GM23338 (cell line): ENCODE measurements around the gene TYRO3. TPM values are rescaled to one million over a fixed set of nuclear protein-coding genes. Genes with fewer than 3 reads are reported as not detected.

ENCODE experiments used
- ATAC-seq: fragments of 200-7000 bp; cut with Tn5 transposase; 3 replicates; pipeline ENCODE4 v1.9.1; 2020
- DNase-seq: peaks from one replicate; pipeline ENCODE4 v3.0.0-alpha.2; 2015; ENCODE audit warnings: low spot score
- H2AFZ ChIP-seq: fragments of 200-600 bp; sonication (generic); 2 replicates; pipeline ENCODE4 v1.8.0; 2016; ENCODE audit warnings: antibody characterized with exemption, mild to moderate bottlenecking, moderate library complexity
- H3F3A ChIP-seq: fragments of 200-600 bp; sonication (generic); replicated peaks from 2 replicates; pipeline ENCODE4 v1.8.0; 2017; ENCODE audit warnings: antibody characterized with exemption, mixed run types, low read depth
- H3K27ac ChIP-seq: fragments of 200-600 bp; sonication (generic); 2 replicates; pipeline ENCODE4 v1.6.1; 2016; ENCODE audit warnings: low read depth
- H3K27me3 ChIP-seq: fragments of 200-600 bp; sonication (generic); 2 replicates; pipeline ENCODE4 v1.8.0; 2016; ENCODE audit warnings: mild to moderate bottlenecking, mixed run types, moderate library complexity; ENCODE audit not compliant: insufficient read depth
- H3K36me3 ChIP-seq: fragments of 200-600 bp; sonication (generic); 2 replicates; pipeline ENCODE4 v1.8.0; 2016; ENCODE audit warnings: mild to moderate bottlenecking; ENCODE audit not compliant: insufficient read depth
- H3K4me1 ChIP-seq: fragments of 200-600 bp; sonication (generic); 2 replicates; pipeline ENCODE4 v1.8.0; 2016; ENCODE audit warnings: mild to moderate bottlenecking, moderate library complexity; ENCODE audit not compliant: insufficient read depth
- H3K4me2 ChIP-seq: fragments of 200-600 bp; sonication (generic); 2 replicates; pipeline ENCODE4 v1.7.1; 2017; ENCODE audit warnings: mixed run types
- H3K4me3 ChIP-seq: fragments of 200-600 bp; sonication (generic); 2 replicates; pipeline ENCODE4 v1.6.1; 2016; ENCODE audit warnings: mixed run types
- H3K79me2 ChIP-seq: fragments of 200-600 bp; sonication (generic); replicated peaks from 2 replicates; pipeline ENCODE4 v1.8.0; 2017; ENCODE audit warnings: mild to moderate bottlenecking; ENCODE audit not compliant: insufficient read depth
- H3K9me2 ChIP-seq: fragments of 200-600 bp; sonication (generic); 2 replicates; pipeline ENCODE4 v1.8.0; 2017; ENCODE audit not compliant: insufficient read depth
- H4K20me1 ChIP-seq: fragments of 200-600 bp; sonication (generic); replicated peaks from 2 replicates; pipeline ENCODE4 v1.8.0; 2017; ENCODE audit warnings: mild to moderate bottlenecking; ENCODE audit not compliant: insufficient read depth
- H3K27ac Mint-ChIP-seq: 2 replicates; pipeline ENCODE4 v1.8.0; 2020; ENCODE audit warnings: inconsistent platforms, mild to moderate bottlenecking, moderate library complexity, mixed read lengths
- H3K27me3 Mint-ChIP-seq: 3 replicates; pipeline ENCODE4 v1.8.0; 2022; ENCODE audit warnings: low read depth, mild to moderate bottlenecking, moderate library complexity, mixed read lengths, inconsistent platforms; ENCODE audit not compliant: insufficient read depth, poor library complexity
- H3K36me3 Mint-ChIP-seq: 3 replicates; pipeline ENCODE4 v1.8.0; 2021; ENCODE audit warnings: low read depth, mild to moderate bottlenecking, inconsistent platforms, moderate library complexity, mixed read lengths
- H3K4me1 Mint-ChIP-seq: 3 replicates; pipeline ENCODE4 v1.8.0; 2020; ENCODE audit warnings: mild to moderate bottlenecking, inconsistent platforms, mixed read lengths
- H3K4me3 Mint-ChIP-seq: 3 replicates; pipeline ENCODE4 v1.8.0; 2021; ENCODE audit warnings: moderate library complexity, mild to moderate bottlenecking, inconsistent platforms, mixed read lengths
- H3K9me3 Mint-ChIP-seq: 3 replicates; pipeline ENCODE4 v1.8.0; 2020; ENCODE audit warnings: moderate library complexity, mild to moderate bottlenecking, inconsistent platforms, mixed read lengths
- CREB1 ChIP-seq: fragments of 250-450 bp; sonication (Bioruptor Pico); IDR thresholded peaks from 2 replicates; pipeline ENCODE4 v1.5.0; 2020; ENCODE audit warnings: low read depth, mild to moderate bottlenecking, moderate library complexity
- CTCF ChIP-seq, 2 experiments: fragments of 200-600 bp in 1 of 2; sonication (generic) in 1 of 2; conservative IDR thresholded peaks; 2 replicates each; pipeline versions ENCODE4 v1.5.1 to v1.6.1; 2016 to 2017; ENCODE audit warnings: antibody characterized with exemption in 2 of 2, low read depth in 2 of 2, mild to moderate bottlenecking in 2 of 2, moderate library complexity in 1 of 2
- EZH2 ChIP-seq: fragments of 200-600 bp; sonication (generic); IDR thresholded peaks from one replicate; pipeline ENCODE4 v1.8.0; 2017; ENCODE audit warnings: antibody characterized with exemption, mild to moderate bottlenecking, low read depth; ENCODE audit not compliant: unreplicated experiment
- EZH2phosphoT487 ChIP-seq: fragments of 200-600 bp; sonication (generic); IDR thresholded peaks from one replicate; pipeline ENCODE4 v1.8.1; 2018; ENCODE audit warnings: antibody characterized with exemption; ENCODE audit not compliant: unreplicated experiment
- JUNB ChIP-seq: IDR thresholded peaks from one replicate; pipeline ENCODE4 v1.6.1; 2016; ENCODE audit warnings: antibody characterized with exemption; ENCODE audit not compliant: unreplicated experiment
- NANOG ChIP-seq: IDR thresholded peaks from 2 replicates; pipeline ENCODE4 v1.6.1; 2016; ENCODE audit warnings: antibody characterized with exemption, borderline replicate concordance
- POLR2AphosphoS5 ChIP-seq: IDR thresholded peaks from 2 replicates; pipeline ENCODE4 v1.6.1; 2016; ENCODE audit warnings: antibody characterized with exemption, low read depth
- STAT1 ChIP-seq: IDR thresholded peaks from one replicate; pipeline ENCODE4 v1.6.1; 2016; ENCODE audit warnings: antibody characterized with exemption; ENCODE audit not compliant: unreplicated experiment
- ZNF114 ChIP-seq: fragments of 250-450 bp; sonication (Bioruptor Pico); IDR thresholded peaks from 2 replicates; pipeline ENCODE4 v1.5.0; 2020; ENCODE audit warnings: mild to moderate bottlenecking, moderate library complexity
- ZNF331 ChIP-seq: fragments of 250-450 bp; sonication (Bioruptor Pico); IDR thresholded peaks from 2 replicates; pipeline ENCODE4 v1.5.0; 2020; ENCODE audit warnings: low read depth, mild to moderate bottlenecking, moderate library complexity
- polyA plus RNA-seq: library from polyadenylated mRNA; unstranded; fragments of >200 nt; fragmentation: Nextera tagmentation; extraction: Ambion mirVana; gene quantifications from 2 replicates; pipeline ENCODE4 v1.2.1, GENCODE V29; 2016
- total RNA-seq: library from RNA; depleted of rRNA; stranded (reverse); fragments of >200 nt; shearing (Covaris generic); gene quantifications from 2 replicates; pipeline ENCODE4 v1.2.3, GENCODE V29; 2014
- TF ChIP-seq, protein P1 (sequence below): fragments of 250-450 bp; sonication (Bioruptor Pico); IDR thresholded peaks from 2 replicates; pipeline ENCODE4 v1.5.0; 2020; ENCODE audit warnings: mild to moderate bottlenecking, moderate library complexity
- TF ChIP-seq, protein P2 (sequence below): IDR thresholded peaks from one replicate; pipeline ENCODE4 v1.6.1; 2018; ENCODE audit warnings: antibody characterized with exemption; ENCODE audit not compliant: unreplicated experiment

Gene TYRO3
- total and polyA plus RNA-seq, 2 experiments from 2014 or later: 32.6 to 61.0 TPM

GRCh38 chr15:41517895-41518449 is 41.0 kb upstream of the TYRO3 start:
- H3K27ac Mint-ChIP-seq: no peak overlapping the region
- Histone ChIP-seq H3K79me2 (no peaks in the 10 kb centered on the region), H3K4me1 (no peaks in the 10 kb centered on the region), H2AFZ (no peak overlapping the region), H3K27ac (no peak overlapping the region), H3K9me2 (no peaks in the 10 kb centered on the region), H3F3A (peaks cover 11% of the 10 kb centered on the region; the same call in 1 of the 2 replicates), H3K36me3 (no peaks in the 10 kb centered on the region), H3K4me2 (no peak overlapping the region), H4K20me1 (no peaks in the 10 kb centered on the region; the same call in 1 of the 2 replicates), H3K27me3 (peaks cover 26% of the 10 kb centered on the region), H3K4me3 (no peak overlapping the region)
- peaks cover 21% of the 10 kb centered on the region for H3K27me3 Mint-ChIP-seq
- peaks cover 3% of the 10 kb centered on the region; the same call in 1 of the 3 replicates for H3K4me1 Mint-ChIP-seq
- ATAC-seq (no peak), DNase-seq (no peak)
- H3K4me3 Mint-ChIP-seq: no peak overlapping the region
- H3K9me3 Mint-ChIP-seq: no peaks in the 10 kb centered on the region
- peaks cover 23% of the 10 kb centered on the region for H3K36me3 Mint-ChIP-seq
- TF ChIP-seq CTCF (conservative IDR thresholded peaks at IDR 0.05; ENCODE audit: low read depth in 2 of 2): no peak
- TF ChIP-seq, protein P1, sequence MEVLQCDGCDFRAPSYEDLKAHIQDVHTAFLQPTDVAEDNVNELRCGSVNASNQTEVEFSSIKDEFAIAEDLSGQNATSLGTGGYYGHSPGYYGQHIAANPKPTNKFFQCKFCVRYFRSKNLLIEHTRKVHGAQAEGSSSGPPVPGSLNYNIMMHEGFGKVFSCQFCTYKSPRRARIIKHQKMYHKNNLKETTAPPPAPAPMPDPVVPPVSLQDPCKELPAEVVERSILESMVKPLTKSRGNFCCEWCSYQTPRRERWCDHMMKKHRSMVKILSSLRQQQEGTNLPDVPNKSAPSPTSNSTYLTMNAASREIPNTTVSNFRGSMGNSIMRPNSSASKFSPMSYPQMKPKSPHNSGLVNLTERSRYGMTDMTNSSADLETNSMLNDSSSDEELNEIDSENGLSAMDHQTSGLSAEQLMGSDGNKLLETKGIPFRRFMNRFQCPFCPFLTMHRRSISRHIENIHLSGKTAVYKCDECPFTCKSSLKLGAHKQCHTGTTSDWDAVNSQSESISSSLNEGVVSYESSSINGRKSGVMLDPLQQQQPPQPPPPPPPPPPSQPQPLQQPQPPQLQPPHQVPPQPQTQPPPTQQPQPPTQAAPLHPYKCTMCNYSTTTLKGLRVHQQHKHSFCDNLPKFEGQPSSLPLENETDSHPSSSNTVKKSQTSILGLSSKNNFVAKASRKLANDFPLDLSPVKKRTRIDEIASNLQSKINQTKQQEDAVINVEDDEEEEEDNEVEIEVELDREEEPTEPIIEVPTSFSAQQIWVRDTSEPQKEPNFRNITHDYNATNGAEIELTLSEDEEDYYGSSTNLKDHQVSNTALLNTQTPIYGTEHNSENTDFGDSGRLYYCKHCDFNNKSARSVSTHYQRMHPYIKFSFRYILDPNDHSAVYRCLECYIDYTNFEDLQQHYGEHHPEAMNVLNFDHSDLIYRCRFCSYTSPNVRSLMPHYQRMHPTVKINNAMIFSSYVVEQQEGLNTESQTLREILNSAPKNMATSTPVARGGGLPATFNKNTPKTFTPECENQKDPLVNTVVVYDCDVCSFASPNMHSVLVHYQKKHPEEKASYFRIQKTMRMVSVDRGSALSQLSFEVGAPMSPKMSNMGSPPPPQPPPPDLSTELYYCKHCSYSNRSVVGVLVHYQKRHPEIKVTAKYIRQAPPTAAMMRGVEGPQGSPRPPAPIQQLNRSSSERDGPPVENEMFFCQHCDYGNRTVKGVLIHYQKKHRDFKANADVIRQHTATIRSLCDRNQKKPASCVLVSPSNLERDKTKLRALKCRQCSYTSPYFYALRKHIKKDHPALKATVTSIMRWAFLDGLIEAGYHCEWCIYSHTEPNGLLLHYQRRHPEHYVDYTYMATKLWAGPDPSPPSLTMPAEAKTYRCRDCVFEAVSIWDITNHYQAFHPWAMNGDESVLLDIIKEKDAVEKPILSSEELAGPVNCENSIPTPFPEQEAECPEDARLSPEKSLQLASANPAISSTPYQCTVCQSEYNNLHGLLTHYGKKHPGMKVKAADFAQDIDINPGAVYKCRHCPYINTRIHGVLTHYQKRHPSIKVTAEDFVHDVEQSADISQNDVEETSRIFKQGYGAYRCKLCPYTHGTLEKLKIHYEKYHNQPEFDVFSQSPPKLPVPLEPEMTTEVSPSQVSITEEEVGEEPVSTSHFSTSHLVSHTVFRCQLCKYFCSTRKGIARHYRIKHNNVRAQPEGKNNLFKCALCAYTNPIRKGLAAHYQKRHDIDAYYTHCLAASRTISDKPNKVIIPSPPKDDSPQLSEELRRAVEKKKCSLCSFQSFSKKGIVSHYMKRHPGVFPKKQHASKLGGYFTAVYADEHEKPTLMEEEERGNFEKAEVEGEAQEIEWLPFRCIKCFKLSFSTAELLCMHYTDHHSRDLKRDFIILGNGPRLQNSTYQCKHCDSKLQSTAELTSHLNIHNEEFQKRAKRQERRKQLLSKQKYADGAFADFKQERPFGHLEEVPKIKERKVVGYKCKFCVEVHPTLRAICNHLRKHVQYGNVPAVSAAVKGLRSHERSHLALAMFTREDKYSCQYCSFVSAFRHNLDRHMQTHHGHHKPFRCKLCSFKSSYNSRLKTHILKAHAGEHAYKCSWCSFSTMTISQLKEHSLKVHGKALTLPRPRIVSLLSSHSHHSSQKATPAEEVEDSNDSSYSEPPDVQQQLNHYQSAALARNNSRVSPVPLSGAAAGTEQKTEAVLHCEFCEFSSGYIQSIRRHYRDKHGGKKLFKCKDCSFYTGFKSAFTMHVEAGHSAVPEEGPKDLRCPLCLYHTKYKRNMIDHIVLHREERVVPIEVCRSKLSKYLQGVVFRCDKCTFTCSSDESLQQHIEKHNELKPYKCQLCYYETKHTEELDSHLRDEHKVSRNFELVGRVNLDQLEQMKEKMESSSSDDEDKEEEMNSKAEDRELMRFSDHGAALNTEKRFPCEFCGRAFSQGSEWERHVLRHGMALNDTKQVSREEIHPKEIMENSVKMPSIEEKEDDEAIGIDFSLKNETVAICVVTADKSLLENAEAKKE (CRISPR knock-in tag): no peak
- TF ChIP-seq STAT1: no peak
- no peak for TF ChIP-seq EZH2
- no peak for TF ChIP-seq NANOG
- no peak for TF ChIP-seq ZNF114 (CRISPR knock-in tag)
- TF ChIP-seq ZNF331 (CRISPR knock-in tag): no peak
- TF ChIP-seq JUNB: no peak
- TF ChIP-seq, protein P2, sequence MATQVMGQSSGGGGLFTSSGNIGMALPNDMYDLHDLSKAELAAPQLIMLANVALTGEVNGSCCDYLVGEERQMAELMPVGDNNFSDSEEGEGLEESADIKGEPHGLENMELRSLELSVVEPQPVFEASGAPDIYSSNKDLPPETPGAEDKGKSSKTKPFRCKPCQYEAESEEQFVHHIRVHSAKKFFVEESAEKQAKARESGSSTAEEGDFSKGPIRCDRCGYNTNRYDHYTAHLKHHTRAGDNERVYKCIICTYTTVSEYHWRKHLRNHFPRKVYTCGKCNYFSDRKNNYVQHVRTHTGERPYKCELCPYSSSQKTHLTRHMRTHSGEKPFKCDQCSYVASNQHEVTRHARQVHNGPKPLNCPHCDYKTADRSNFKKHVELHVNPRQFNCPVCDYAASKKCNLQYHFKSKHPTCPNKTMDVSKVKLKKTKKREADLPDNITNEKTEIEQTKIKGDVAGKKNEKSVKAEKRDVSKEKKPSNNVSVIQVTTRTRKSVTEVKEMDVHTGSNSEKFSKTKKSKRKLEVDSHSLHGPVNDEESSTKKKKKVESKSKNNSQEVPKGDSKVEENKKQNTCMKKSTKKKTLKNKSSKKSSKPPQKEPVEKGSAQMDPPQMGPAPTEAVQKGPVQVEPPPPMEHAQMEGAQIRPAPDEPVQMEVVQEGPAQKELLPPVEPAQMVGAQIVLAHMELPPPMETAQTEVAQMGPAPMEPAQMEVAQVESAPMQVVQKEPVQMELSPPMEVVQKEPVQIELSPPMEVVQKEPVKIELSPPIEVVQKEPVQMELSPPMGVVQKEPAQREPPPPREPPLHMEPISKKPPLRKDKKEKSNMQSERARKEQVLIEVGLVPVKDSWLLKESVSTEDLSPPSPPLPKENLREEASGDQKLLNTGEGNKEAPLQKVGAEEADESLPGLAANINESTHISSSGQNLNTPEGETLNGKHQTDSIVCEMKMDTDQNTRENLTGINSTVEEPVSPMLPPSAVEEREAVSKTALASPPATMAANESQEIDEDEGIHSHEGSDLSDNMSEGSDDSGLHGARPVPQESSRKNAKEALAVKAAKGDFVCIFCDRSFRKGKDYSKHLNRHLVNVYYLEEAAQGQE: no peak
- TF ChIP-seq CREB1: no peak
- TF ChIP-seq EZH2phosphoT487: no peak
- TF ChIP-seq POLR2AphosphoS5: no peak
